Parietal lobe (tissue), 1 donor: ENCODE results near the gene IL20RB. TPM values are rescaled to one million over a fixed set of nuclear protein-coding genes. Genes with fewer than 3 reads are reported as not detected.

Experiments
- total RNA-seq: library from RNA; depleted of rRNA; stranded (reverse); fragments of >200 nt; gene quantifications from one replicate; pipeline ENCODE4 v1.2.3, GENCODE V29; 2014

Gene IL20RB, protein sequence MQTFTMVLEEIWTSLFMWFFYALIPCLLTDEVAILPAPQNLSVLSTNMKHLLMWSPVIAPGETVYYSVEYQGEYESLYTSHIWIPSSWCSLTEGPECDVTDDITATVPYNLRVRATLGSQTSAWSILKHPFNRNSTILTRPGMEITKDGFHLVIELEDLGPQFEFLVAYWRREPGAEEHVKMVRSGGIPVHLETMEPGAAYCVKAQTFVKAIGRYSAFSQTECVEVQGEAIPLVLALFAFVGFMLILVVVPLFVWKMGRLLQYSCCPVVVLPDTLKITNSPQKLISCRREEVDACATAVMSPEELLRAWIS
- total RNA-seq, result 1.3 TPM

DNA sequence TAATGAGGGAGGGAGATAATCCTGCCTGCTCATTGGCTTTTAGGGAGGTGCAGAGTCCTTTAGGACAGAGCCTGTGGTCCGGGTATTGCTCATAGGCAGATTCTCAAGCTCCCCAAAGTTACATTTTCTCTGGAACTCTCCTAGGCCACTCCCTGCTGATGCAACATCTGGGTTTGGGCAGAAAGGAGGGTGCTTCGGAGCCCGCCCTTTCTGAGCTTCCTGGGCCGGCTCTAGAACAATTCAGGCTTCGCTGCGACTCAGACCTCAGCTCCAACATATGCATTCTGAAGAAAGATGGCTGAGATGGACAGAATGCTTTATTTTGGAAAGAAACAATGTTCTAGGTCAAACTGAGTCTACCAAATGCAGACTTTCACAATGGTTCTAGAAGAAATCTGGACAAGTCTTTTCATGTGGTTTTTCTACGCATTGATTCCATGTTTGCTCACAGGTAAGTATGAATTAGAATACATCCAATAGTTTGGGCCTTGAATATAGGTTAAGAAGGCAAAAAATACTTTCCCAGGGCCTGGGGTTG is at the start of gene IL20RB:
IL20RB (plus strand) TSS at position 233 of the 538 bp plus-strand sequence; CDS start at position 364, 131 bp downstream.

Other genes with a start within 250 kb of the IL20RB start
- 107 TPM for gene STAG1, start 205.6 kb upstream of the IL20RB start, total RNA-seq
- 14.4 TPM for gene SLC35G2, start 138.9 kb upstream of the IL20RB start, total RNA-seq
- gene NCK1, start 95.8 kb upstream of the IL20RB start, total RNA-seq, result 25.0 TPM